ENCODE data around the gene CARD6.
"Not testable (repeated sequence)": the region's sequence is repeated elsewhere in the genome, so short reads cannot be mapped to it uniquely, and the experiment has no call there.

CARD6 gene, protein sequence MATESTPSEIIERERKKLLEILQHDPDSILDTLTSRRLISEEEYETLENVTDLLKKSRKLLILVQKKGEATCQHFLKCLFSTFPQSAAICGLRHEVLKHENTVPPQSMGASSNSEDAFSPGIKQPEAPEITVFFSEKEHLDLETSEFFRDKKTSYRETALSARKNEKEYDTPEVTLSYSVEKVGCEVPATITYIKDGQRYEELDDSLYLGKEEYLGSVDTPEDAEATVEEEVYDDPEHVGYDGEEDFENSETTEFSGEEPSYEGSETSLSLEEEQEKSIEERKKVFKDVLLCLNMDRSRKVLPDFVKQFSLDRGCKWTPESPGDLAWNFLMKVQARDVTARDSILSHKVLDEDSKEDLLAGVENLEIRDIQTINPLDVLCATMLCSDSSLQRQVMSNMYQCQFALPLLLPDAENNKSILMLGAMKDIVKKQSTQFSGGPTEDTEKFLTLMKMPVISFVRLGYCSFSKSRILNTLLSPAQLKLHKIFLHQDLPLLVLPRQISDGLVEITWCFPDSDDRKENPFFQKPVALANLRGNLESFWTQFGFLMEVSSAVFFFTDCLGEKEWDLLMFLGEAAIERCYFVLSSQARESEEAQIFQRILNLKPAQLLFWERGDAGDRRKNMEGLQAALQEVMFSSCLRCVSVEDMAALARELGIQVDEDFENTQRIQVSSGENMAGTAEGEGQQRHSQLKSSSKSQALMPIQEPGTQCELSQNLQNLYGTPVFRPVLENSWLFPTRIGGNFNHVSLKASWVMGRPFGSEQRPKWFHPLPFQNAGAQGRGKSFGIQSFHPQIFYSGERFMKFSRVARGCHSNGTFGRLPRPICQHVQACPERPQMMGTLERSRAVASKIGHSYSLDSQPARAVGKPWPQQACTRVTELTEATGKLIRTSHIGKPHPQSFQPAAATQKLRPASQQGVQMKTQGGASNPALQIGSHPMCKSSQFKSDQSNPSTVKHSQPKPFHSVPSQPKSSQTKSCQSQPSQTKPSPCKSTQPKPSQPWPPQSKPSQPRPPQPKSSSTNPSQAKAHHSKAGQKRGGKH

DNA sequence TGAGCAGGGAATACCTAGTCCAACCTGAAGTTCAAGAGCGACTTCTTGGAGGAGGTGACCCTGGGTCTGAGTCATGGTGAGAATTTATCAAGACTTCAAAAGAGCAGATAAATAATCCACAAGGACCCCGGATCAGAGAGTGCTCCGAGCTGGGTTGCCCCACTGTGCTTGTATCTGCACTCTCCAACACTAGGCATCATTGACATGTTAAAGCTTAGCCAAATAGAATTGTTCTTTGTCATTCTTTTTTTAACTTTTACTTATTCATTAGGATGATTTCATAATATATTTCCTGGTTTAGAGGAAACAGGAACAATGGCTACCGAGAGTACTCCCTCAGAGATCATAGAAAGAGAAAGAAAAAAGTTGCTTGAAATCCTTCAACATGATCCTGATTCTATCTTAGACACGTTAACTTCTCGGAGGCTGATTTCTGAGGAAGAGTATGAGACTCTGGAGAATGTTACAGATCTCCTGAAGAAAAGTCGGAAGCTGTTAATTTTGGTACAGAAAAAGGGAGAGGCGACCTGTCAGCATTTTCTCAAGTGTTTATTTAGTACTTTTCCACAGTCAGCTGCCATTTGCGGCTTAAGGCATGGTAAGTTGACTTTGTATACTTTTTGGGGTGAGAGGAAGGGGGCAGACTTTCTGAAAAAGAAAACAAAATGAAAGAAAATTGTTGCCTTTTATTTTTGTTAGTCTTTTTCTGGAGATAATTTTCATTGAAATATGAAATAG, at the start of gene CARD6:
Gene CARD6 (plus strand): TSS at position 300 of the 738 bp plus-strand sequence. CDS start 16 bp downstream, at position 316.
- DNase-seq, result no peak

DNA sequence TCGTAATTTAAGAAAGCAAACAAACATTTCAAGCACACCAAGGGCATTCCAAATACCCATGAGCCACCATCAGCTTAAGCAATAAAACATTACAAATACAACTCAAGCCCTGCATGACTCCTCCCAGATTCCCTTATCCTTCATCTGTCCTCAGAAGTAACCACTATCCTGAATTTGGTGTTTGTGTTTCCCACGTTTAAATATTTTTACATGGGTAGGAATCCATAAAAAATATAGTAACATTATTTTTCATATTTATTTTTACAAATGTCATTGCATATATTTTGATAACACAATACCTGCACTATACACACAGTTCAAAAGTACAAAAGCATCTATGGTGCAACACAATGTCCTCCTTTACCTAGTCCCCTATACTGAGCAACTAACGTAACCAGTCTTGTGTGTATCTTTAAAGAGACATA, 49.4 kb upstream of the CARD6 start:
- no peak for DNase-seq

DNA sequence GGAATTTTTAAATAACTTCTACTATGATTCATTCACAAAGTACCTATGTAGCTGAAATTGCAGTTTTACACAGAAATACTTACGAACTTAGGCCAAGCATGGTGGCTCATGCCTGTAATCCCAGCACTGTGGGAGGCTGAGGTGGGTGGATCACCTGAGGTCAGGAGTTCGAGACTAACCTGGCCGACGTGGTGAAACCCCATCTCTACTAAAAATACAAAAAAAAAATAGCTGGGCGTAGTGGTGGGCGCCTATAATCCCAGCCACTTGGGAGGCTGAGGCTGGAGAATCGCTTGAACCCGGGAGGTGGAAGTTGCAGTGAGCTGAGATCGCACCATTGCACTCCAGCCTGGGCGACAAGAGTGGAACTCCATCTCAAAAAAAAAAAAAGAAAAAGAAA, 48.5 kb upstream of the CARD6 start:
- DNase-seq, result not testable (repeated sequence)

DNA sequence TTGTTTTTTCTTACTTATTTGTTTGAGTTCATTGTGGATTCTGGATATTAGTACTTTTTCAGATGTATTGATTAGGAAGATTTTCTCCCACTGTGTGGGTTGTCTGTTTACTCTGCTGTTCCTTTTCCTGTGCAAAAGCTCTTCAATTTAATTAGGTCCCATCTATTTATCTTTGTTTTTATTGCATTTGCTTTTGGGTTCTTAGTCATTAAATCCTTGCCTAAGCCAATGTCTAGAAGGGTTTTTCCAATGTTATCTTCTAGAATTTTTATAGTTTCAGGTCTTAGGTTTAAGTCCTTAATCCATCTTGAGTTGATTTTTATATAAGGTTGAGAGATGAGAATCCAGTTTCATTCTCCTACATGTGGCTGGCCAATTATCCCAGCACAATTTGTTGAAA, 46.8 kb upstream of the CARD6 start:
- not testable (repeated sequence) for DNase-seq

DNA sequence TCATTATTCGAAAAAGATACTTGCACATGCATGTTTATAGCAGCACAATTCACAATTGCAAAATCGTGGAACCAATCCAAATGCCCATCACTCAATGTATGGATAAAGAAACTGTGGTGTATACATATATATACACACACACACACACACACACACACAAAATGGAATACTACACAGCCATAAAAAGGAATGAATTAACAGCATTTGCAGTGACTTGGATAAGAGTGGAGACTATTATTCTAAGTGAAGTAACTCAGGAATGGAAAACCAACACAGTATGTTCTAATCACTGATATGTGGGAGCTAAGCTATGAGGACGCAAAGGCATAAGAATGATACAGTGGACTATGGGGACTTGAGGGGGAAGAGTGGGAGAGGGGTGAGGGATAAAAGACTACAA, 46.3 kb upstream of the CARD6 start:
- DNase-seq, result not testable (repeated sequence)

DNA sequence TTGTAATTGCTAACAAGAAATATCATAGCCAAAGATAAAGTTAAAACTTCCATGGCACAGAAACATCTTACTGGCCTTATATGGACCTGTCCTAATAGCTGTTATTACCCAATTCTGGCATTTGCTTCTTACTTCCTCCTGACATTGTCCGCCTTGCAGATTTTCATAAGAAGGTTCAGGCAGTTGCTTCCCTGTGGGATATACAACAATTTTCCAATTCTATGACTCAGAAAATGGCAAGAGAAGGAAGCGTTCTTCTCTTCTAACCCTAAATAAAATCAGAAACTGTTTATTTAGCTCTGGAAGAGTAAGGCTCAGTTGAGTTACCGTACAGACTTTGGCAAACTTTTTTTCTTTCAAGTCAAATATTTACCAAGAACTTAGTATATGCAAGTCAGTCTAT, 44.7 kb upstream of the CARD6 start:
- DNase-seq, result no peak

DNA sequence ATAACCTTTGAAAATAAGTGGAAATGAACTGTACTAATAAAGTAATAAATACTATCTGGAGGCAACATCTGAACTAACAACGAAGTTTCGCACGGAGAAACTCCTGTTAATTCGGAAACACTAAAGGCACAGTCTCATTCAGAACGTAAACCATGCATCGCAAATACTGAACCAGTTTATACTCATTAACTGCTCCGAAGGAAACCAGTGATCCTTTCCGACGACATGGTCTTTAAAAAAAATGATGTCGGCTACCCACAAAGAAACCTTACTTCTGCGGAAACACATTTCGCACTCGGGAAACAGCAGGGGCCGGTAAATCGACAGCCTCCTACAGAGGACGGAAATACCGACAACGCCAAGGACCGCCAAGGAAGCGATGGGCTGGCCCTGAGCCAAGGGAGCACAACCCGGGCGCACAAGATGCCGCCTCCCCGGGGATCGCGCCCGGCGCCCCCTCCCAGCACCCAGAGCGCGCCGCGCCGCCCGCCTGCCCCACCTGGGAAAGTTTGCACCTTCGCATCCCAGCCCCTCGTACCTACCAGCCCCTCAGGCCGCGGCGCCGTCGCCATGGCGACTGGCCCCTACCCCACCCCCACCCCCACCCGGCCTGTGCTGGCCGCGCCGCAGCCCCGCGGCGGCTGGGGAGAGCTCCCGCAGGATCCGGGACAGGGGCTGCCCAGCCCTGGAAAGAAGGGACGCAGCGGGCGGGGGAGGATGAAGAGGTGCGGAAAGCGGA, 43.7 kb upstream of the CARD6 start:
- DNase-seq, result peak in 47 of 56 donors; percentile 4 to 80 (median 61)

DNA sequence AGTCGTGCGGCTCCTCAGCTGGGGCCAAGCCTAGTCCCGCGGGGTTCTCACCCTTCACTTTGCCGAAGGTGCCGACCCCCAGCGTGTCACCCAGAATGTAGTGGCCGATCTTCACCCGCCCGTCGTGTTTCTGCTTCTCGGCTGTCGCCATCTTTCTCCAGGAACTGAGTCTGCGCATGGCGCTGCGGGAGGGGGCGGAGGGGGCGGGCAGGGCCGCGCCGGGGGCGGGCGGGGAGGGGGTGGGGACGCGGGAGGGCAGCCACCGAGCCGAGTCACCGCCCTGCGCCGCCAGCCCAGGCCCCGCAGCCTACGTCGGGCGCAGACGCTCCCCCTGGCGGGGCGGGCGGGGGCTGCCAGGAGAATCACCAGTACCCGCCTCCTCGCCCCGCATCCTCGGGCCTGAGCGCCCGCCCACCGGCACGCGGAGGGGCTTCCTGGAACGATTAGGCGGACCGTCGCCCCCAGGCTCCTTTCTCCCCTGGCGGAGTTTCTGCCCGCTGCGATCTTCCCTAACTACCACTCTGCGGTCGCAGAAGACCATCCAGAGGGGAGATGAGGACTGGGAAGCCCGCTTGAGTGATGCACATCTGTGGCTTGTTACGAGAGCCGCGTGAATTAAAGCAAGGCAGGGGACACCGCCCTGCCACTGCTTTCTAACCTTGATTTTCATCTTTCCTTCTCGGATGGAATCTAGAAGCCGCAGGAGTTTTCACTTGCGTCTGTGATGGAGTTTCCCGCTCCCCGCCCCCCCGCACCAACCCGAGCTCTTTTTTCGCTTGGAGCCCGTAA, 43.0 kb upstream of the CARD6 start, which contains the start of gene PRKAA1:
Gene PRKAA1 (minus strand): TSS at position 363 of the 789 bp plus-strand sequence. CDS start 185 bp downstream, at position 178.
- peak in 55 of 56 donors; percentile 29 to 93 (median 83) for DNase-seq

DNA sequence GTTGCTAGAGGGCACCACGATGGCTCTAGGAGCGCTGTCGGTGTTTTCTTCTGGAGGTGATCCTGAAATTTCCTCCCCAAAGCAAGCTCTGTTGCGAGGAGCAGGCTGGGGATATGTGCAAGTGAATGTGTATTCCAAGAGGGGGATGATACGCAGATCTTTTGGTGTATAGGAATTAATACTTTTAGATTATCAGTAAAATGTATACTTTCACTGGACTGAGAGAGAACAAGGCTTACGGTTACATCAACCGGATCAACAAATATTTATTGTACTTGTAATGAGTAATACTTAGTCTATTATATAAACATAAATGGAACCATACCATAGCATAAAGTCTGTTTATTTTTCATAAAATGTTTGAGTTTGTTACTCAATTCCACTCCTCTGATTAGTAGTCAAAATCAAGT, 42.4 kb upstream of the CARD6 start:
- no peak for DNase-seq

DNA sequence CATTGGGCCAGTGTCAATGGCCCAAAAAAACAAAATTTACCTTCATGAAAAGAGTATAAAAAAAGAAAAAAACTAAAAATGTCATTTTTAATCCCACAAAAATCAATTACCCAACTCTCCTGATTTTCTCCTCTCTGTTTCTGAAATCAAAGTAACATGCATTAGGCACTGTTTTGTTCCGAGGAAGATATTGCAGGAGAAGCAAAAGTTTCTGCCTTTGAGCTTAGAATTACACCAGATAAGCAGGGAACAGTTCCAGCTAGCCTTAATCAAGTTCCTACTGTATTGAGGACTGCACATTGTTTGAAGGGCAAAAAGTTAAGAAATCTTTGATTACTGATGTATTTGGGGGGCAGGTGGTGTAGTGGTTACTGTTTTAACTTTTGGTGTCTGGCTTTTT, 41.9 kb upstream of the CARD6 start:
- DNase-seq, result no peak

DNA sequence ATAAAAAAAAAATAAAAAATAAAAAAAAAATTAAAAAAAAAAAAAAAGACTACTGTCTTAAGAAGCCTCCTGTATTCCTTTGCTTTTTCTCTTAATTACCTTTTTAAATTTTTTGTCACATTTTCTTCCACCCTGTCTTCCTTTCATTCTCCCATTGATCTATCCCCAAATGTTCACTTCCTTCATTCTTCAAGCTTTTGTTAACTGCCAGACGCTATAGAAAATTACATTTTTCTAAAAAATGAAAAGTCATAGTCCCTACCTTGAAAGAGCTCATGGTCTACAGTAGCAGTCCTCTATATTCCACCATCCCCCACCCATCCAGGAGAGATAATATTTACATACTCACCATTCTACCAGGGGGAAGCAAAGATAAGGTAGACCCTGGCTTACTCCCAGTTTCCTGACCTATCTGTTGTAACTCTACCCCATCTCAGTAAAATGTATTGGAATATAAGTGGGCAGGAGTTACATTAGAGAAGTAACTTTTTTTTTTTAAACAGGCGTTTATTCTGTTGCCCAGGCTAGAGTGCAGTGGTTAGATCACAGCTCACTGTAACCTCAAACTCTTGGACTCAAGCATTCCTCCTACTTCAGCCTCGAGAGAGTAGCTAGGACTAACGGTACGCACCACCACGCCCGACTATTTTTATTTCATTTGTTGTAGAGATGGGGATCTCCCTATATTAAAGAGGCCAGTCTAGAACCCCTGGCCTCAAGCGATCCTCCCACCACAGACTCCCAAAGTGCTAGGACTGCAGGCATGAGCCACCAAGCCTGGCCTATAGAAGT, 39.2 kb upstream of the CARD6 start:
- DNase-seq, result no peak

DNA sequence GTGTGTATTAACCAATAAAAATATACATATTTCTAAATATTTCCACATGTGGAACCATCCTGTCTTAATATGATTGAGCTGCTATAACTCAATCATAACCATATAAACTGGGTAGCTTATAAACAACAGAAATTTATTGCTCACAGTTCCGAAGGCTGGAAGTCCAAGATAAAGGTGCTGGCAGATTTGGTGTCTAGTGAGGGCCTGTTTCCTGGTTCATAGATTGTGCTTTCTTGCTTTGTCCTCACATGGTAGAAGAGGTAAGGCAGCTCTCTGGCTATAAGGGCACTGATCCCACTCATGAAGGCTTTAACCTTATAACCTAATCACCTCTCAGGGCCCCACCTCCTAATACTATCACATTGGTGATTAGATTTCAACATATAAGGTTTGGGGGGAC, 29.0 kb upstream of the CARD6 start:
- DNase-seq, result no peak

DNA sequence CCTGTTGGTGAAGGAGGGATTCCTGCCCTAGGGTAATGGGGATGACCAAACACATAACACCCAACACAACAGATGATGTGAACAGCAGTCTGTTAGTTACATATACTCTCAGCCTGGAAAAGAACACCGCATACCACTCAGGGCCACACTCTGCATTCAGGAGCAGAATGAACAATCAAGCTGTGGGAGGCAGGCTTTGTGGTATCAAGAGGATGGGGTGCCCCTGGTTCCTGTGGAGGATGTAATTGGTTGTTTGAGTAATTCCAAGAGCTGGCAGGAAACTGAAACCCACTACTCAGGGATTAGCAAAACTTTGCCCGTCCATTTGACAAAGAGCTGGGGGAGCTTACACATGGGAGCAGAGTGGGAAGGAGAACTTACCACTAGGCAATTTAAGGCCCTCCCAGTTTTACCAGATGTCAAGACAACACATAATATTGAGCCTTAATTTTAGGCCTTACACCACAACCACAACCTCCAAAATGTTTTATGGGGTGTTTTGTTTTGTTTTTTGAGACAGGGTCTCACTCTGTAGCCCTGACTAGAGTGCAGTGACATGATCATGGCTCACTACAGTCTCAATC, 27.4 kb upstream of the CARD6 start:
- no peak for DNase-seq

DNA sequence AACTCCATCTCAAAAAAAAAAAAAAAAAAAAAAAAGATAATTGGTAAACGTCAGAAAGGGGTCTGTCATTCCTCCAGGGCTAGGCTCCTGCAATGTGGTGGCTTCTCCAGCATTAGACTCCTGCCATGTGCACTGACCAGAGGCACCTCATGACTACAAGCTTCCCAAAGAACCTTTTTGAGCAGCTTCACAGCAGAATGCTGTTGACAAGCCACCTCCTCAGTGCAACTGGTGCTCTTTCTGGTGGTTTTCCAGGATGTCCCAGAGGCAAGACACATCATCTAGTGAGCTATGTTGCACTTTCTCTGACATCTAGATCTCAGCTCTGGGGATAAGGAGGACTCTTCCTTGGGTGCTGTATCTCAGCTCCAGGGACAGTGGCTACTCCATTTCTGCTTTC, 17.7 kb upstream of the CARD6 start:
- DNase-seq, result no peak

DNA sequence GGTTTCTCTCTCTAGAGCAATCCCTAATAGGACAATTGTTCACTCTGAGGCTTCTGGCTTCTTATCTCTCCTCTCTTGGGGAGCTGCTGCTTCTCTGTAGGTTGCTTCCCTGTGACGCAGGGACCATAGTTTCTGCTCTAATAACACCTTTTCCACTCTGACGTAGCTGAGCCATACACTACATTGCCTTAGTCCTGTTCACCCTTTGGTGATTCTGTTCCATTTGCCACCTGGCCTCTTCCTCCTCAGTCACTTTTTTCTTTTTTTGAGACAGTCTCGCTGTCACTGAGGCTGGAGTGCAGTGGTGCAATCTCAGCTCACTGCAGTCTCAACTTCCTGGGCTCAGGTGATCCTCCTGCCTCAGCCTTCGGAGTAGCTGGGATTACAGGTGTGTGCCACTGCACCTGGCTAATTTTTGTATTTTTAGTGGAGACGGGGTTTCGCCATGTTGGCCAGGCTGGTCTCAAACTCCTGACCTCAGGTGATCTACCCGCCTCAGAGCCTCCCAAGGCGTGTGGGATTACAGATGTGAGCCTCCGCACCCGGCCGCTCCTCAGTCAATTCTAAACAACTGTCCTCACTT, 15.6 kb upstream of the CARD6 start:
- not testable (repeated sequence) for DNase-seq

DNA sequence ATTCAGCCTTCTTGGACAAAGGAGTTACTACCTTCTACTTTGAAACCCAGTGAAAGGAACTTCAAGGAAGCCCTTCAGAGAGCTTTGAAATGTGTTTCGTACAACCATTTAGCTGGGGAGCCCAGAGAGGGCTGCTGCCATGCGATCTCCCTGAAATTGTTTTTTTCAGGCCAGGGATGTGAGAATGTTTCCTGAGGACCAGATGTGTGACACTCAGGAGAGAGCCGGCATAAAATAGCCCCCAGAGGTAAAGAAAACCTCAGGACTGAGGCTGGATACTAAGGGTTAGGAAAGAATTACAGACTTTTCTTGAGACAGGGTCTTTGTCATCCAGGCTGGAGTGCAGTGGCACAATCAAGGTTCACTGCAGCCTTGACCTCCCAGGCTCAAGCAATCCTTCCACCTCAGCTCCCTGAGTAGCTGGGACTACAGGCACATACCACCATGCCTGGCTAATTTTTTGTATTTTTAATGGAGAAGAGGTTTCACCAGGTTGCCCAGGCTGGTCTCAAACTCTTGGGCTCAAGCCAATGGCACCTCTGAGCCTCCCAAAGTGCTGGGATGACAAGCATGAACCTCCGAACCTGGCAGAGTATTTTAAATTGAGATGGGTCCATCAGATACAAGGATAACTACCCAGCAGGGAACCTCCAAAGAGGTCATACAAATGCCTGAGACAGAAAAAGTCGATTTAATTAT, 14.5 kb upstream of the CARD6 start:
- no peak for DNase-seq
